H9 (cell line): Measurements from ENCODE around the gene ARMC9. TPM values are rescaled to one million over a fixed set of nuclear protein-coding genes. Genes with fewer than 3 reads are reported as not detected.

ENCODE experiments used
- DNase-seq: peaks from one replicate; pipeline ENCODE4 v3.0.0-alpha.2; 2017
- H2AFZ ChIP-seq: one replicate; pipeline ENCODE4 v1.6.1; 2013; ENCODE audit warnings: mild to moderate bottlenecking, low read length, control low read depth, moderate library complexity
- H2AK5ac ChIP-seq: 2 replicates; pipeline ENCODE4 v1.6.1; 2013; ENCODE audit warnings: low read length, control low read depth, mixed read lengths; ENCODE audit not compliant: insufficient read length
- H2BK120ac ChIP-seq: one replicate; pipeline ENCODE4 v1.6.1; 2013; ENCODE audit warnings: low read depth, mild to moderate bottlenecking, low read length, control low read depth, inconsistent platforms; ENCODE audit not compliant: poor library complexity, severe bottlenecking
- H2BK12ac ChIP-seq: 2 replicates; pipeline ENCODE4 v1.6.1; 2013; ENCODE audit warnings: low read length, control low read depth, mixed read lengths, low read depth; ENCODE audit not compliant: insufficient read length
- H2BK15ac ChIP-seq: 2 replicates; pipeline ENCODE4 v1.6.1; 2013; ENCODE audit warnings: low read depth, low read length, control low read depth
- H2BK20ac ChIP-seq: one replicate; pipeline ENCODE4 v1.6.1; 2013; ENCODE audit warnings: low read depth, mild to moderate bottlenecking, low read length, control low read depth, inconsistent platforms; ENCODE audit not compliant: poor library complexity, severe bottlenecking
- H2BK5ac ChIP-seq: 2 replicates; pipeline ENCODE4 v1.6.1; 2013; ENCODE audit warnings: low read length, control low read depth, mixed read lengths; ENCODE audit not compliant: insufficient read length
- H3K14ac ChIP-seq: 2 replicates; pipeline ENCODE4 v1.6.1; 2013; ENCODE audit warnings: low read length, control low read depth; ENCODE audit not compliant: insufficient read depth
- H3K18ac ChIP-seq: 2 replicates; pipeline ENCODE4 v1.6.1; 2013; ENCODE audit warnings: low read depth, mild to moderate bottlenecking, mixed read lengths, low read length, control low read depth; ENCODE audit not compliant: insufficient read length
- H3K23ac ChIP-seq: 2 replicates; pipeline ENCODE4 v1.6.1; 2013; ENCODE audit warnings: low read length, control low read depth, mixed read lengths, low read depth; ENCODE audit not compliant: insufficient read length
- H3K23me2 ChIP-seq: 2 replicates; pipeline ENCODE4 v1.6.1; 2013; ENCODE audit warnings: low read depth, mild to moderate bottlenecking, mixed read lengths, low read length, control low read depth; ENCODE audit not compliant: insufficient read length, poor library complexity, severe bottlenecking
- H3K27ac ChIP-seq: 2 replicates; pipeline ENCODE4 v1.5.1; 2013; ENCODE audit warnings: low read length, control low read depth, mixed read lengths, low read depth; ENCODE audit not compliant: insufficient read length
- H3K27me3 ChIP-seq: 2 replicates; pipeline ENCODE4 v1.6.1; 2013; ENCODE audit warnings: low read length, control low read depth, inconsistent platforms; ENCODE audit not compliant: insufficient read depth
- H3K4ac ChIP-seq: 2 replicates; pipeline ENCODE4 v1.6.1; 2013; ENCODE audit warnings: low read depth, mild to moderate bottlenecking, control low read depth, inconsistent platforms, low read length, moderate library complexity
- H3K4me1 ChIP-seq: 2 replicates; pipeline ENCODE4 v1.6.1; 2013; ENCODE audit warnings: low read length, control low read depth, inconsistent platforms; ENCODE audit not compliant: insufficient read depth
- H3K4me2 ChIP-seq: 2 replicates; pipeline ENCODE4 v1.6.1; 2013; ENCODE audit warnings: low read length, control low read depth, mixed read lengths; ENCODE audit not compliant: insufficient read length, insufficient read depth
- H3K56ac ChIP-seq: 2 replicates; pipeline ENCODE4 v1.6.1; 2013; ENCODE audit warnings: low read depth, mild to moderate bottlenecking, mixed read lengths, low read length, control low read depth; ENCODE audit not compliant: insufficient read length
- H3K79me1 ChIP-seq: 2 replicates; pipeline ENCODE4 v1.6.1; 2013; ENCODE audit warnings: low read depth, mild to moderate bottlenecking, moderate library complexity, low read length, control low read depth, inconsistent platforms; ENCODE audit not compliant: insufficient read depth, poor library complexity, severe bottlenecking
- H3K79me2 ChIP-seq: 2 replicates; pipeline ENCODE4 v1.6.1; 2013; ENCODE audit warnings: low read length, control low read depth, inconsistent platforms; ENCODE audit not compliant: insufficient read depth
- H3K9ac ChIP-seq: 2 replicates; pipeline ENCODE4 v1.6.1; 2013; ENCODE audit warnings: low read length, control low read depth, mixed read lengths; ENCODE audit not compliant: insufficient read length; ENCODE audit errors: extremely low read depth
- H3K9me3 ChIP-seq: one replicate; pipeline ENCODE4 v1.6.1; 2013; ENCODE audit warnings: low read depth, low read length, inconsistent platforms; ENCODE audit not compliant: control insufficient read depth
- H3T11ph ChIP-seq: one replicate; pipeline ENCODE4 v1.6.1; 2013; ENCODE audit warnings: mild to moderate bottlenecking, low read length, control low read depth, inconsistent platforms
- H4K20me1 ChIP-seq: one replicate; pipeline ENCODE4 v1.6.1; 2013; ENCODE audit not compliant: control insufficient read depth, insufficient read length, insufficient read depth
- H4K5ac ChIP-seq: 2 replicates; pipeline ENCODE4 v1.6.1; 2013; ENCODE audit warnings: low read depth, mild to moderate bottlenecking, mixed read lengths, low read length, control low read depth; ENCODE audit not compliant: insufficient read length
- H4K8ac ChIP-seq: replicated peaks from 2 replicates; pipeline ENCODE4 v1.6.1; 2013; ENCODE audit warnings: low read length, control low read depth, mixed read lengths, low read depth; ENCODE audit not compliant: insufficient read length
- H4K91ac ChIP-seq: 2 replicates; pipeline ENCODE4 v1.6.1; 2013; ENCODE audit warnings: low read depth, mild to moderate bottlenecking, moderate library complexity, mixed read lengths, low read length, control low read depth; ENCODE audit not compliant: insufficient read length
- H3K27ac Mint-ChIP-seq, 3 experiments: 2 replicates in 2 of 3; 3 replicates in 1 of 3; pipeline ENCODE4 v1.8.0; 2020 to 2021; ENCODE audit warnings: mixed read lengths in 3 of 3, mild to moderate bottlenecking in 1 of 3, moderate library complexity in 1 of 3
- H3K27me3 Mint-ChIP-seq: 2 replicates; pipeline ENCODE4 v1.8.0; 2021; ENCODE audit warnings: low read depth, mild to moderate bottlenecking, moderate library complexity, mixed read lengths
- H3K36me3 Mint-ChIP-seq, 3 experiments: 2 replicates in 2 of 3; 3 replicates in 1 of 3; pipeline ENCODE4 v1.8.0; 2020 to 2021; ENCODE audit warnings: low read depth in 3 of 3, mixed read lengths in 3 of 3; ENCODE audit not compliant: insufficient read depth in 1 of 3
- H3K4me1 Mint-ChIP-seq, 2 experiments: 2 replicates each; pipeline ENCODE4 v1.8.0; 2020; ENCODE audit warnings: mixed read lengths in 2 of 2
- H3K4me3 Mint-ChIP-seq, 2 experiments: 2 replicates in 1 of 2; 3 replicates in 1 of 2; pipeline ENCODE4 v1.8.0; 2020 to 2021; ENCODE audit warnings: mild to moderate bottlenecking in 2 of 2, mixed read lengths in 2 of 2, moderate library complexity in 1 of 2
- H3K9me3 Mint-ChIP-seq, 2 experiments: 2 replicates in 1 of 2; 3 replicates in 1 of 2; pipeline ENCODE4 v1.8.0; 2020; ENCODE audit warnings: mild to moderate bottlenecking in 2 of 2, mixed read lengths in 2 of 2, moderate library complexity in 1 of 2
- CTCF ChIP-seq: fragments of 200-600 bp; sonication (generic); conservative IDR thresholded peaks from 3 replicates; pipeline ENCODE4 v1.8.0; 2021; ENCODE audit warnings: antibody characterized with exemption, mild to moderate bottlenecking
- WGBS: extraction: QIAGEN DNeasy Blood & Tissue Kit; methylation state at CpG from one replicate; pipeline ENCODE4 v1.1.7; 2013; ENCODE audit warnings: missing lambda C conversion rate, low lambda C conversion rate, mixed read lengths; ENCODE audit not compliant: insufficient read length; ENCODE audit errors: extremely low coverage; 5-methylcytosine and 5-hydroxymethylcytosine counted together
- total RNA-seq: library from RNA; stranded (reverse); gene quantifications from 2 replicates; pipeline ENCODE4 v1.2.1, GENCODE V29; 2021

ARMC9 gene
- total RNA-seq, 1 experiment from 2014 or later: 37.6 TPM

GRCh38 chr2:231163011-231163410 is 35.4 kb upstream of the ARMC9 start:
- no CpG with 5 or more reads among the region's 3 CpGs for WGBS
- Histone ChIP-seq H2BK20ac (no peak overlapping the region), H3K27me3 (no peaks in the 10 kb centered on the region), H2AFZ (no peak overlapping the region), H2BK15ac (no peak overlapping the region), H3K4me2 (no peak overlapping the region), H3K4me1 (peaks cover 8% of the 10 kb centered on the region; the same call in 1 of the 2 replicates), H2AK5ac (no peak overlapping the region), H3K9me3 (no peaks in the 10 kb centered on the region), H4K5ac (no peak overlapping the region), H2BK12ac (no peak overlapping the region), H3K79me1 (no peaks in the 10 kb centered on the region), H3K9ac (no peak overlapping the region), H4K91ac (no peak overlapping the region), H4K8ac (no peak overlapping the region), H3K4ac (no peak overlapping the region), H3K56ac (no peak overlapping the region), H3K27ac (peak overlapping the region; percentile 15), H3K79me2 (no peaks in the 10 kb centered on the region), H3K18ac (no peak overlapping the region), H3K14ac (no peak overlapping the region), H3K23ac (no peak overlapping the region), H4K20me1 (no peaks in the 10 kb centered on the region), H2BK120ac (no peak overlapping the region), H2BK5ac (no peak overlapping the region), H3K23me2 (no peaks in the 10 kb centered on the region), H3T11ph (no peak overlapping the region)
- H3K9me3 Mint-ChIP-seq: no peaks in the 10 kb centered on the region
- peaks cover 10 to 61% (median 31%) of the 10 kb centered on the region in 3 experiments; a peak in 6 of 7 replicates for H3K36me3 Mint-ChIP-seq
- no peak for TF ChIP-seq CTCF
- H3K4me1 Mint-ChIP-seq: peaks cover 8 to 39% of the 10 kb centered on the region in 2 experiments
- no peaks in the 10 kb centered on the region for H3K27me3 Mint-ChIP-seq
- H3K4me3 Mint-ChIP-seq: no peak overlapping the region
- DNase-seq: no peak
- peak overlapping the region in 2 of 3 experiments; percentile 37 to 52; a peak in 2 of 7 replicates for H3K27ac Mint-ChIP-seq
